ENCODE results near the gene PFDN6. TPM values are rescaled to one million over a fixed set of nuclear protein-coding genes. Genes with fewer than 3 reads are reported as not detected.

PFDN6 gene
- total and polyA plus RNA-seq, 2 of the 13 experiments (the other 11 are each of a cell fraction or from before 2014, with no cell fraction given) = 75.5 to 87.0 TPM

DNA sequence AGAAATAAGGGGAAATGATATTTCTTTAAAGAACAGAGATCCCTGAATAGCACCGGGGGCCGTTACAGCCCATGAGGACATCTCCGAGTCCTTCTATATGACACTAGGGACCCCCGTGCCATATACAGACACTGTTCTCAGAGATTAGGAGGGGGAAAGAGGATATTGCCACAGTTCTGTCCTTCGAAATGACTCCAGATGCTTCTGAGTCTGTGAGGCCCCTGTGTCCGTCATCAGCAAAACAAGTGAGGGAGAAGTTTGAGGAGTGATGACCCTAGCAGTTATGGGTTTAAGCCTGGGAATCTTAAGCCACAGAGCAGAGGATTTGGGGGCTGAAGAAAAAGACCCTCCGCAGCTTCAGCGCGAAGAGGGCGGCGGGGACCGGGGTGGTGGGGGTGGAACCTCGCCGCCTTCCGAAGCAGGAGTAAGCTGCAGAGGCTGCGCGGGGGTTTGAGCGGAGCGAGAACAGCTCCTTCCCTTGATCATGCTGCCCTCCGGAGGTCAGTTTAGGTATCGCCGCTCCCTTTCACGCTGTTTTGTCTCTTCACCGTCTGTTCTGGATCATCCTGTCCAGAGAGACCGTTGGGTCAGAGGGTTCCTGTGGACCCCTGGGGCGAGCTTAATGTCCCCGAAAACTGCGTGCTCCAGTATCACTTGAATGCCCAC lies 41.3 kb upstream of the PFDN6 start (continued):
- TF ChIP-seq NRL (CRISPR knock-in tag; IDR thresholded peaks at IDR 0.05; ENCODE audit: borderline replicate concordance) (0 out of 2 replicates have a peak, but pooled peaks have one; percentile 18), BHLHE40 (IDR thresholded peaks at IDR 0.05; ENCODE audit: low read length) (peak; percentile 42; the same call in 1 of the 2 replicates), SALL1 (CRISPR knock-in tag; IDR thresholded peaks at IDR 0.05) (peak; percentile 65), MEIS1 (CRISPR knock-in tag; IDR thresholded peaks at IDR 0.05; ENCODE audit: borderline replicate concordance) (no peak), ZMYM4 (CRISPR knock-in tag; IDR thresholded peaks at IDR 0.05) (no peak), NCOA2 (CRISPR knock-in tag; IDR thresholded peaks at IDR 0.05) (no peak), FOXK1 (CRISPR knock-in tag; IDR thresholded peaks at IDR 0.05; ENCODE audit: borderline replicate concordance, low read depth) (peak; percentile 62; the same call in 1 of the 2 replicates), FOXO1 (CRISPR knock-in tag; IDR thresholded peaks at IDR 0.05) (0 out of 2 replicates have a peak, but pooled peaks have one; percentile 23), KMT2A (CRISPR knock-in tag; IDR thresholded peaks at IDR 0.05) (peak; percentile 51; the same call in 1 of the 2 replicates), FIP1L1 (IDR thresholded peaks at IDR 0.05; ENCODE audit: borderline replicate concordance, insufficient read depth, low read depth, low read length) (0 out of 2 replicates have a peak, but pooled peaks have one; percentile 31), ZBTB33 (CRISPR knock-in tag; IDR thresholded peaks at IDR 0.05) (peak; percentile 47; the same call in 1 of the 2 replicates), PHB2 (IDR thresholded peaks at IDR 0.05; ENCODE audit: partially characterized antibody) (no peak), POLR2A (IDR thresholded peaks at IDR 0.05; ENCODE audit: insufficient read depth in 1 of 2, low read depth in 2 of 2, low read length in 2 of 2) (peak in 1 of 2 experiments; percentile 34; a peak in 1 of 4 replicates), ARNT (IDR thresholded peaks at IDR 0.05) (no peak), DR1 (CRISPR knock-in tag; IDR thresholded peaks at IDR 0.05) (no peak), TFDP1 (CRISPR knock-in tag; IDR thresholded peaks at IDR 0.05; ENCODE audit: borderline replicate concordance) (peak; percentile 22; the same call in 1 of the 2 replicates), RXRB (CRISPR knock-in tag; IDR thresholded peaks at IDR 0.05; ENCODE audit: borderline replicate concordance) (peak; percentile 85), SALL2 (CRISPR knock-in tag; IDR thresholded peaks at IDR 0.05) (peak; percentile 29; the same call in 1 of the 2 replicates)
- TF ChIP-seq, protein P1, sequence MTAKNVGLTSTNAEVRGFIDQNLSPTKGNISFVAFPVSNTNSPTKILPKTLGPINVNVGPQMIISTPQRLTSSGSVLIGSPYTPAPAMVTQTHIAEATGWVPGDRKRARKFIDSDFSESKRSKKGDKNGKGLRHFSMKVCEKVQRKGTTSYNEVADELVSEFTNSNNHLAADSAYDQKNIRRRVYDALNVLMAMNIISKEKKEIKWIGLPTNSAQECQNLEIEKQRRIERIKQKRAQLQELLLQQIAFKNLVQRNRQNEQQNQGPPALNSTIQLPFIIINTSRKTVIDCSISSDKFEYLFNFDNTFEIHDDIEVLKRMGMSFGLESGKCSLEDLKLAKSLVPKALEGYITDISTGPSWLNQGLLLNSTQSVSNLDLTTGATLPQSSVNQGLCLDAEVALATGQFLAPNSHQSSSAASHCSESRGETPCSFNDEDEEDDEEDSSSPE (CRISPR knock-in tag; IDR thresholded peaks at IDR 0.05) = peak; percentile 44
